Esophagus (tissue), 2 donors: ENCODE data around the gene MAPK14. TPM values are rescaled to one million over a fixed set of nuclear protein-coding genes. Genes with fewer than 3 reads are reported as not detected.

Experiments
- H3K27ac ChIP-seq, 2 donors: one replicate each; pipeline ENCODE4 v1.5.1; 2013; ENCODE audit warnings: low read depth in 2 of 2, mild to moderate bottlenecking in 2 of 2, inconsistent platforms in 1 of 2, low read length in 1 of 2, moderate library complexity in 1 of 2
- H3K27me3 ChIP-seq, 2 donors: one replicate each; pipeline ENCODE4 v1.6.1; 2013; ENCODE audit warnings: low read length in 2 of 2, control low read depth in 1 of 2, mild to moderate bottlenecking in 1 of 2; ENCODE audit not compliant: insufficient read depth in 2 of 2, control insufficient read depth in 1 of 2
- H3K36me3 ChIP-seq, 2 donors: one replicate each; pipeline ENCODE4 v1.6.1; 2013; ENCODE audit warnings: low read length in 1 of 2; ENCODE audit not compliant: control insufficient read depth in 2 of 2, insufficient read depth in 2 of 2
- H3K4me1 ChIP-seq, 2 donors: one replicate each; pipeline ENCODE4 v1.6.1; 2013; ENCODE audit warnings: low read length in 1 of 2; ENCODE audit not compliant: control insufficient read depth in 2 of 2, insufficient read depth in 2 of 2
- H3K4me3 ChIP-seq, 2 donors: one replicate each; pipeline ENCODE4 v1.5.1; 2013; ENCODE audit warnings: low read length in 2 of 2, mild to moderate bottlenecking in 2 of 2, low read depth in 1 of 2, moderate library complexity in 1 of 2
- H3K9me3 ChIP-seq, 2 donors: one replicate each; pipeline ENCODE4 v1.6.1; 2013; ENCODE audit warnings: mild to moderate bottlenecking in 2 of 2, low read depth in 1 of 2, low read length in 1 of 2, moderate library complexity in 1 of 2; ENCODE audit not compliant: control insufficient read depth in 2 of 2, insufficient read depth in 1 of 2
- WGBS, 2 donors: extraction: QIAGEN DNeasy Blood & Tissue Kit; methylation state at CpG; one replicate each; pipeline ENCODE4 v1.1.7; 2013; 5-methylcytosine and 5-hydroxymethylcytosine counted together
- polyA plus RNA-seq, 2 donors: library from polyadenylated mRNA; stranded (reverse); fragments of 200-250 nt; gene quantifications; one replicate each; pipeline ENCODE4 v1.2.3, GENCODE V29; 2013
- donor health status: healthy with polysubstance abuse.
- donor health status: Bipolar disorder and iron deficiency.

The MAPK14 gene
- polyA plus RNA-seq, 2 donors = 11.3 to 19.1 TPM

DNA sequence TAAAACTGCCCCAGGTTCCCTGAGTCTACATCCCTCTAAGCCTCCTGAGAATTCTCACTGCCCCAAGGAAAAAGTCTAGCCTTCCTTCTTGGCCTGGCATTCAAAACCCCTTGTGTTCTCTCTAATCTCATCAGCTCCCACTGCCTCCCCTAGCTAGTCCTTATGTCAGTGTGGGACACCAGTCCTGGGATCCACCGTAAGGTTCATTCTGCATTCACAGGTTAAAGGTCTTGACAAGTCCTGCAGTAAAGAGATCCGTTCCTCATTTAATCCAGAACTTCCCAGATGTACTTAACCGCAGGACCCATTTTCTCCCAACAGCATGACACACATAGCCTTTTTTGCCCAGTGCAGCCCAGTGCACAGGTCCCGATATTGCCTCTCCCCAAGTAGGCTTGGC, 114.4 kb downstream of the MAPK14 start:
- no peaks in the 10 kb centered on the region for H3K27me3 ChIP-seq
- H3K27ac ChIP-seq = no peak overlapping the region
- no peaks in the 10 kb centered on the region for H3K9me3 ChIP-seq
- H3K4me1 ChIP-seq = peaks cover 0 to 3% of the 10 kb centered on the region in 2 donors
- peaks cover 0 to 21% of the 10 kb centered on the region in 2 donors for H3K36me3 ChIP-seq
- 96 to 98% methylated on average over 4 of the region's 4 CpGs for WGBS, 2 donors
- no peak overlapping the region for H3K4me3 ChIP-seq

DNA sequence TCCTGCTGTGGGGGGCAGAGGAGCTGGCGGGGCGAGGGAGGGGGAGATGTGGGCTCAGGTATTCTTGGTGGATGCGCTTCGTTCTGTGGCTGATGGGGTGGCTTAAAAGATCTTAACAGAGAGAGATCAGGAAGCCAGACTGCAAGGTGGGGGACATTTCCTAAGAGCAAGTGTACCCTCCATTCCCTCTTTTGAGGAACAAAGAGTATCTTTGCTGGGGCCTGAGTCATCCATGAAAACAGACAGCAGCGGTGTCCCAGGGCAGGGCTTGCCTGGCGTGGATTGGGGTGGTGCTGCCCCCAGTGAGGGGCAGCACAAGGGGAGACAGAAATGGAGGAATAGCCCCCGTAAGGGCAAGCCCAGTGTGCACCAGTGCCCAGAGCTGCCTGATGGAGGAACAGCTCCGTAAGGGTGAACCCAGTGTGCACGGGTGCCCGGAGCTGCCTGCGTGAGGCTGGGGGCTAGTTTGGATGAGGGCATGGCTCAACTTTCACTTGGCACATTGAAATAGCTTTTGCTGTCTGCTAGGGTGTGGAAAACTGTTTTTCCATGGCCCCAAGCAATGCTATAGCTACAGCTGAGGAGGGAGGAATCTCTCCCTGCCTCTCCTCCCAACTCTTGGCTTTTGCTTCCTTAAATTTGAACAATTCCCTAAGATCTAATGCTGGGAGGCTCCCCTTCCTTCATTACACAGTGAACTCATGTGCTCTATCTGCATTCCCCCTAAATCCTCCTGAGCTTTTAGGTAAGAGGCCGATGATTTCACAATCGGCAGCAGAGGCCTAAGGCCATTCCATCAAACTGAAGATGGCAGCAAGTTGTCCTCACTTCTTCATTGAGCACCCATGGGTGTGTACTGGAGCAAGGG, 115.6 kb downstream of the MAPK14 start:
- no peak overlapping the region for H3K4me3 ChIP-seq
- peaks cover 0 to 3% of the 10 kb centered on the region in 2 donors for H3K4me1 ChIP-seq
- peaks cover 0 to 18% of the 10 kb centered on the region in 2 donors for H3K36me3 ChIP-seq
- no peaks in the 10 kb centered on the region for H3K27me3 ChIP-seq
- no peak overlapping the region for H3K27ac ChIP-seq
- 73 to 86% methylated on average over 13 of the region's 13 CpGs for WGBS, 2 donors
- no peaks in the 10 kb centered on the region for H3K9me3 ChIP-seq

DNA sequence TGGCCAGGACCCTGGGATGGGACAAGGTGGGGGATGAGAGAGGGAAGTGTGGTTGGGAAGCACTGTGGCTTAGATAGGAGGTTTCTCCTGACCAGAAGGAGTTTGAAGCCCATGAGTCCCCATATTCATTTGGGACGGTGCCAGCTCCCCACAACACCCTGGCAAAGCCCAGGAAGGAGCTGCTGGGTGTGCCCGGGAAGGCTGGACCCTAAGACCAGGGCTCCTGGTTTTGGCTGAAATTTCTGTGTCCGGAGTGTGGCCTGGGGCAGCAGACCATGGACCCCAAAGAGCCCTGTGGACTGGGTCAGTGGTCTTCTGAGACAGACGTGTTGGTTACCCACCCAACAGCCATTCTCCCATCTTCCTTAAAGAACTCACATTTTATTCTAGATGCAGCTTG, 117.9 kb downstream of the MAPK14 start:
- H3K27ac ChIP-seq = no peak overlapping the region
- WGBS, 2 donors = 75 to 82% methylated on average over 4 of the region's 4 CpGs
- H3K36me3 ChIP-seq = peaks cover 0 to 3% of the 10 kb centered on the region in 2 donors
- no peak overlapping the region for H3K4me3 ChIP-seq
- H3K27me3 ChIP-seq = no peaks in the 10 kb centered on the region
- H3K4me1 ChIP-seq = peaks cover 0 to 3% of the 10 kb centered on the region in 2 donors
- H3K9me3 ChIP-seq = no peaks in the 10 kb centered on the region

DNA sequence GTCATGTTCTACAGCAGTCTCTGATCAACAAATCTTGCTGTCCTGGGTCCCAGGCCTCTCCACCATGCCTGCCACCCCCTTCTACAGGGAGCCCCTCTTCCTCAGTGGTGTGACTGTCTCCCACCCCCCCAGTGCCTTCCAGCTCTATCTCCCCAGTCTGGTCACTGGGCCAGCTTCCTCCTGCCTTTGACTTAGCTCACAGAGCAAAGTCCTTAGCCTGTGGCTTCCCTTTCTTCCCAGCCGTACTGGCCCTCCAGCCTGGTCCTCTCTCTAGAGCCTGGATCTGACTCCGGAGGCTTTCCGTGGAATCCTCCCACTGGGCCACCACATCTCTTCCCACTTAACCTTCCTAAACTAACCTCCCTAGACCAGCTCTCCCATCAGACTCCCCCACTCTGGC, 119.7 kb downstream of the MAPK14 start:
- H3K4me3 ChIP-seq = no peak overlapping the region
- no peaks in the 10 kb centered on the region for H3K36me3 ChIP-seq
- no peaks in the 10 kb centered on the region for H3K27me3 ChIP-seq
- WGBS, 2 donors = 71 to 94% methylated on average over 3 of the region's 3 CpGs
- H3K4me1 ChIP-seq = peaks cover 0 to 3% of the 10 kb centered on the region in 2 donors
- H3K9me3 ChIP-seq = no peaks in the 10 kb centered on the region
- no peak overlapping the region for H3K27ac ChIP-seq

DNA sequence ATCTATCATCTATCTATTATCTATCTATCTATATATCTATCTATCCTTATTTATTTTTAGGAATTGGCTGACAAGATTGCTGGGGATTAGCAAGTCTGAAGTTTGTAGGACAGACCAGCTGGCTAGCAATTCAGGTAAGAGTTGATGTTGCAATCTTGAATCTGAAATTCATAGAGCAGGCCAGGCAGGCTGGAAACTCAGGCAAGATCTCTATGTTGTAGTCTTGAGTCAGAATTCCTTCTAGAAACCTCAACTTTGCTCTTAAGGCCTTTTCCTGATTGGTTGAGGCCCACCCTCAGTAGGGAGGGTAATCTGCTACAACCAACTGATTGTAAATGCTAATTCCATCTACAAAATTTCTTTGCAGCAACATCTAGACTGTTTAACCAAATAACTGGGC, 121.9 kb downstream of the MAPK14 start:
- Histone ChIP-seq H3K27me3 (no peaks in the 10 kb centered on the region), H3K36me3 (no peaks in the 10 kb centered on the region), H3K9me3 (no peaks in the 10 kb centered on the region), H3K4me1 (no peaks in the 10 kb centered on the region), H3K4me3 (no peak overlapping the region), H3K27ac (no peak overlapping the region)

DNA sequence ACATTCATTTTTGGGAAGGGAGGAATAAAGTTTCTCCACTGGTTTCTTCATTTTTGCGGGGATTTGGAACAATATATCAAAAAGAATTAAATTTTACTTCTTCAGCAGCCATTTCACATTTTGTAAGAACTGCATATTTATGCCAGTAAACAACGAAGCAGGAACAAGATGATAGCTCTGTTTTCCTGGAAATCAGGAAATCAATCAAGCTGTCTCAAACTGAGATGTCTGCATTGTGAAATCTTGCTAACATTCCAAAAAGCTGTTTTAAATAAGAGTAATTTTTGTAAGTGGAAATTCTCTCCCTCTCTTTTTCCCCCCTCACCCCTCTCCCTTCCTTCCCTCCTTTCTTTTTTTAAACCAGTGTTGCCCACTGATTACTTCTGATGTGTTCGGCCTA, 122.7 kb downstream of the MAPK14 start:
- no peak overlapping the region for H3K4me3 ChIP-seq
- WGBS, 2 donors = 56 to 70% methylated on average over 3 of the region's 3 CpGs
- H3K9me3 ChIP-seq = no peaks in the 10 kb centered on the region
- no peaks in the 10 kb centered on the region for H3K36me3 ChIP-seq
- no peaks in the 10 kb centered on the region for H3K4me1 ChIP-seq
- H3K27me3 ChIP-seq = no peaks in the 10 kb centered on the region
- no peak overlapping the region for H3K27ac ChIP-seq

DNA sequence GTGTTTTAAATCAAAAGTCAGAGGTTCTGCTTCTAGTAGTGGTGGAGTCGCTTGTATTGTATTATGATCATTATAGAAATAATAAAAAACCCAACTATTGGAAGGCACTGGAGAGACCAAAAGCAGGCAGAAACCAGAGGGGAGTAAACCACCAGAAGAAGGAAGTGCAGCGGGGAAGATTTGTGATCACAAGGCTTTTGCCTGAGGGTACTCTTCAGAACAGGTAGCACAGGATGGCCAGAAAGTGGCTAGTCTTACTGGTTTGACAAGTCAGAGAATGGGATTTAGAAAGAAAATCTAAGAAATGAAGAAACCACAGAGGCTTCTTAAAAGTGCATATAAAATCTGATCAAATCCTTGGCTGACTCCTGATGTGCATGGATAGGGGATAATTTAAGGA, 126.7 kb downstream of the MAPK14 start:
- no peaks in the 10 kb centered on the region for H3K36me3 ChIP-seq
- no peaks in the 10 kb centered on the region for H3K9me3 ChIP-seq
- H3K27ac ChIP-seq = peak overlapping the region; percentile 40 to 89
- H3K27me3 ChIP-seq = no peaks in the 10 kb centered on the region
- H3K4me1 ChIP-seq = no peaks in the 10 kb centered on the region
- H3K4me3 ChIP-seq = no peak overlapping the region
- 64 to 67% methylated on average over 2 of the region's 2 CpGs for WGBS, 2 donors

DNA sequence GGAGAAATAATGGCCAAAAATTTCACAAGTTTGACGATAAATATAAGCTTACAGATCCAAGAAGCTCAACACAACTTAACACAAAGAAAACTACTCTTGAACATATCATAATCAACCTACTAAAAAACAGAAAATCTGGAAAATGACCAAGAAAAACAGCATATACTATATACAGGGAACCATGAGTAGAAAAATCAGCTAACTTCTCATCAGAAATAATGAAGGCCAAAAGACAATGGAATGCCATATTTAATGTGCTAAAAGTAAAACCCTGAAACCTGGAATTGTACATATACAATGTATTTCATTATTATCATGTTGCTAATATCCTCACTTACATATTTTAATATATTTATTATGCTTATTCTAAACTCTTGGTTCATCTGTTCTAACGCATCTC, 128.1 kb downstream of the MAPK14 start:
- no peaks in the 10 kb centered on the region for H3K36me3 ChIP-seq
- H3K27ac ChIP-seq = no peak overlapping the region
- H3K9me3 ChIP-seq = no peaks in the 10 kb centered on the region
- no peaks in the 10 kb centered on the region for H3K27me3 ChIP-seq
- H3K4me3 ChIP-seq = no peak overlapping the region
- 95 to 96% methylated on average over 2 of the region's 2 CpGs for WGBS, 2 donors
- no peaks in the 10 kb centered on the region for H3K4me1 ChIP-seq

DNA sequence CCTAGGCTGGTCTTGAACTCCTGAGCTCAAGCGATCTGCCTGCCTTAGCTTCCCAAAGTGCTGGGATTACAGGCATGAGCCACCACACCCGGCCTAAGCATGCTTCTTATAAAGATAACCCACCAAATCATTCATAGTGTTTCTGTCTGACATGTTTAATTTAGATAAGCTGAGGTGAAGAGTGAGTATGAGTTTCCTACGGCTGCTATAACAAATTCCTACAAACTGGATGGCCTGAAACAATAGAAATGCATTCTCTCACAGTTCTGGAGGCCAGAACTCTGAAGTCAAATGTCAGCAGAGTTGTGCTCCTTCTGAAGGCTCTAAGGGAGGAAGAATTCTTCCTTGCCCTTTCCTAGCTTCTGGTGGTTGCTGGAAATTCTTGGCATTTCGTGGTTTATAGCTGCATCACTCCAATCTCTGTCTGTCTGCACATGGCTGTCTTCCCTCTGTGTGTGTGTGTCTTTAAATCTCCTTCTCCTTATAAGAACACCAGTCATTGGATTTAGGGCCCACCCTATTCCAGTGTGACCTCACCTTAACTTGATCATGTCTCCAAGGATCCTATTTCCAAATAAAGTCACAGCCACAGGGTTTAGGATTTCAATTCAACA, 132.6 kb downstream of the MAPK14 start:
- Histone ChIP-seq H3K9me3 (no peaks in the 10 kb centered on the region), H3K36me3 (no peaks in the 10 kb centered on the region), H3K27me3 (no peaks in the 10 kb centered on the region), H3K4me1 (no peaks in the 10 kb centered on the region), H3K27ac (no peak overlapping the region), H3K4me3 (no peak overlapping the region)
- WGBS, 2 donors = 86 to 90% methylated on average over 4 of the region's 4 CpGs
